Panc1 (cell line): ENCODE measurements around the gene FAM50A. TPM values are rescaled to one million over a fixed set of nuclear protein-coding genes. Genes with fewer than 3 reads are reported as not detected.
A peak's percentile ranks its signal among the peaks of the same experiment; 100 is the strongest.

Experiments
- ATAC-seq: fragments of 200-7000 bp; cut with Tn5 transposase; 2 replicates; pipeline ENCODE4 v1.9.1; 2020; ENCODE audit warnings: mild to moderate bottlenecking, moderate library complexity
- BruUV-seq: library from RNA; stranded (reverse); fragments of 400-500 nt; replicated peaks from 2 replicates; lab custom pipeline; 2021; lab: Mats Ljungman, UMichigan
- CTCF ChIA-PET: fragments of 300-600 bp; sonication (Branson Sonifier 250); formaldehyde crosslinking; loops from one replicate; lab custom pipeline; 2022; ENCODE audit warnings: antibody characterized with exemption; lab: Charles Lee
- POLR2A ChIA-PET: fragments of 300-600 bp; sonication (Branson Sonifier 250); formaldehyde crosslinking; loops from one replicate; lab custom pipeline; 2022; ENCODE audit warnings: antibody characterized with exemption; lab: Charles Lee
- DNase-seq: peaks from one replicate; pipeline ENCODE4 v3.0.0-alpha.2; 2010; ENCODE audit warnings: low read depth, low spot score
- H3K27ac ChIP-seq: 2 replicates; pipeline ENCODE4 v1.5.1; 2011; ENCODE audit warnings: mild to moderate bottlenecking, low read length, inconsistent platforms
- H3K27me3 ChIP-seq: fragments of 200-500 bp; sonication (Bioruptor generic); 2 replicates; pipeline ENCODE4 v1.6.0; 2014; ENCODE audit warnings: low read length, inconsistent platforms; ENCODE audit not compliant: control insufficient read depth, insufficient read depth
- H3K36me3 ChIP-seq: fragments of 200-500 bp; sonication (Bioruptor generic); 2 replicates; pipeline ENCODE4 v1.5.1; 2014; ENCODE audit warnings: inconsistent platforms, mild to moderate bottlenecking, low read length, moderate library complexity; ENCODE audit not compliant: control insufficient read depth, insufficient read depth
- H3K4me1 ChIP-seq: 2 replicates; pipeline ENCODE4 v1.5.1; 2011; ENCODE audit warnings: inconsistent platforms, mild to moderate bottlenecking, low read length, moderate library complexity; ENCODE audit not compliant: control insufficient read depth, insufficient read depth
- H3K4me3 ChIP-seq, 2 experiments: 2 replicates each; pipeline ENCODE4 v1.5.1; 2011 to 2012; ENCODE audit warnings: low read depth in 2 of 2, low read length in 2 of 2, mild to moderate bottlenecking in 2 of 2, inconsistent platforms in 1 of 2, moderate library complexity in 1 of 2
- H3K9me3 ChIP-seq: fragments of 200-500 bp; sonication (Bioruptor generic); 2 replicates; pipeline ENCODE4 v1.5.1; 2014; ENCODE audit warnings: low read depth, mild to moderate bottlenecking, inconsistent platforms, low read length, moderate library complexity; ENCODE audit not compliant: control insufficient read depth, insufficient read depth
- CTCF ChIP-seq: fragments of 450-650 bp; IDR thresholded peaks from 2 replicates; pipeline ENCODE4 v1.5.1; 2017; ENCODE audit warnings: mild to moderate bottlenecking
- POLR2AphosphoS5 ChIP-seq: IDR thresholded peaks from 2 replicates; pipeline ENCODE4 v1.6.1; 2012; ENCODE audit warnings: mild to moderate bottlenecking, low read depth, low read length, moderate library complexity
- REST ChIP-seq, 2 experiments: IDR thresholded peaks; 2 replicates each; pipeline ENCODE4 v1.6.1; 2011 to 2012; ENCODE audit warnings: low read depth in 2 of 2, control low read depth in 1 of 2, low read length in 1 of 2, mild to moderate bottlenecking in 1 of 2, moderate library complexity in 1 of 2; ENCODE audit not compliant: insufficient read depth in 1 of 2
- SIN3A ChIP-seq: IDR thresholded peaks from 2 replicates; pipeline ENCODE4 v1.6.1; 2012; ENCODE audit warnings: low read depth, mild to moderate bottlenecking, low read length, moderate library complexity, borderline replicate concordance; ENCODE audit not compliant: insufficient read depth
- TCF7L2 ChIP-seq: IDR thresholded peaks from 2 replicates; pipeline ENCODE4 v1.6.1; 2011; ENCODE audit warnings: mild to moderate bottlenecking, low read depth, low read length, inconsistent platforms
- in situ Hi-C: cut with HindIII; loops from 2 replicates; pipeline ENCODE4 v1.10.0; 2016; ENCODE audit warnings: low sequenced_read_pairs, low pct_unique_long_range_greater_than_20kb
- intact Hi-C: fragments of 100-400 bp; cut with micrococcal nuclease; formaldehyde crosslinking; loops from one replicate; pipeline ENCODE4 v1.10.0; 2022; ENCODE audit not compliant: unreplicated experiment
- total RNA-seq: library from RNA; stranded (reverse); gene quantifications from one replicate; pipeline ENCODE4 v1.2.1, GENCODE V29; 2021; ENCODE audit not compliant: unreplicated experiment

FAM50A gene
- total RNA-seq, 1 experiment from 2014 or later, result 225 TPM

GRCh38 chrX:154409222-154409871 is 34.6 kb upstream of the FAM50A start, which contains the start of gene DNASE1L1:
TSS of gene DNASE1L1 (minus strand) at chrX:154409254. CDS start at chrX:154405568, 3,686 bp downstream.
- H3K4me3 ChIP-seq, result peak within 1 kb of the TSS; percentile 49 to 88
- ATAC-seq (peak; percentile 92), DNase-seq (no peak)
- H3K4me1 ChIP-seq, result peaks cover 27% of the 10 kb centered on the region
- BruUV-seq, result no TSS peak
- CTCF ChIA-PET, result interaction anchor here (0.6 kb wide), 1 partner anchor 81 kb away, joined by 3 read pairs; the partner anchor contains the start of gene SLC10A3
- H3K36me3 ChIP-seq, result no peaks in the 10 kb centered on the region
- intact Hi-C loops (no loop called here), in situ Hi-C loops (no loop called here)
- H3K27me3 ChIP-seq, result no peaks in the 10 kb centered on the region
- TF ChIP-seq POLR2AphosphoS5 (peak; percentile 33; the same call in 1 of the 2 replicates), SIN3A (no peak), REST (IDR thresholded peaks at IDR 0.05; ENCODE audit: insufficient read depth in 1 of 2, low read depth in 2 of 2, low read length in 1 of 2) (no peak), TCF7L2 (no peak)
- no peaks in the 10 kb centered on the region for H3K9me3 ChIP-seq
- H3K27ac ChIP-seq, result peak within 1 kb of the TSS; percentile 93
- POLR2A ChIA-PET, result interaction anchor here (0.6 kb wide), 1 partner anchor 355 kb away, joined by 3 read pairs; no protein-coding TSS in a partner anchor

- no peaks in the 10 kb centered on the region for H3K9me3 ChIP-seq
- TF ChIP-seq CTCF, result no peak
- no peak for TF ChIP-seq REST (IDR thresholded peaks at IDR 0.05; ENCODE audit: insufficient read depth in 1 of 2, low read depth in 2 of 2, low read length in 1 of 2)
- TF ChIP-seq TCF7L2, result no peak
- TF ChIP-seq POLR2AphosphoS5, result peak; percentile 43; the same call in 1 of the 2 replicates
- TF ChIP-seq SIN3A, result no peak
- CTCF ChIA-PET, result interaction anchor here (1.0 kb wide), 1 partner anchor 48 kb away, joined by 4 read pairs; no protein-coding TSS in a partner anchor
- peaks cover 27% of the 10 kb centered on the region for H3K4me1 ChIP-seq
- peak overlapping the region; percentile 79 to 80 for H3K4me3 ChIP-seq
- BruUV-seq, result no TSS peak
- POLR2A ChIA-PET, result no interaction called here
- H3K27me3 ChIP-seq, result no peaks in the 10 kb centered on the region
- ATAC-seq (peak; percentile 72), DNase-seq (no peak)
- H3K27ac ChIP-seq, result peak overlapping the region; percentile 95
- in situ Hi-C loops (no loop called here), intact Hi-C loops (no loop called here)
- H3K36me3 ChIP-seq, result no peaks in the 10 kb centered on the region
These were observed 32.0 kb upstream of the FAM50A start for GRCh38 chrX:154411981-154412340.
